HL-60 (cell line): ENCODE measurements around the gene CCDC87.

Experiments
- POLR2AphosphoS5 ChIP-seq: IDR thresholded peaks from 2 replicates; pipeline ENCODE4 v1.6.1; 2012; ENCODE audit warnings: low read depth
- REST ChIP-seq: IDR thresholded peaks from 2 replicates; pipeline ENCODE4 v1.6.1; 2012; ENCODE audit warnings: low read depth; ENCODE audit not compliant: insufficient replicate concordance
- TF ChIP-seq, protein P1 (sequence below): IDR thresholded peaks from one replicate; pipeline ENCODE4 v1.5.1; 2011; ENCODE audit warnings: low read length, control low read depth, inconsistent platforms; ENCODE audit not compliant: insufficient read depth

- TF ChIP-seq, protein P1, sequence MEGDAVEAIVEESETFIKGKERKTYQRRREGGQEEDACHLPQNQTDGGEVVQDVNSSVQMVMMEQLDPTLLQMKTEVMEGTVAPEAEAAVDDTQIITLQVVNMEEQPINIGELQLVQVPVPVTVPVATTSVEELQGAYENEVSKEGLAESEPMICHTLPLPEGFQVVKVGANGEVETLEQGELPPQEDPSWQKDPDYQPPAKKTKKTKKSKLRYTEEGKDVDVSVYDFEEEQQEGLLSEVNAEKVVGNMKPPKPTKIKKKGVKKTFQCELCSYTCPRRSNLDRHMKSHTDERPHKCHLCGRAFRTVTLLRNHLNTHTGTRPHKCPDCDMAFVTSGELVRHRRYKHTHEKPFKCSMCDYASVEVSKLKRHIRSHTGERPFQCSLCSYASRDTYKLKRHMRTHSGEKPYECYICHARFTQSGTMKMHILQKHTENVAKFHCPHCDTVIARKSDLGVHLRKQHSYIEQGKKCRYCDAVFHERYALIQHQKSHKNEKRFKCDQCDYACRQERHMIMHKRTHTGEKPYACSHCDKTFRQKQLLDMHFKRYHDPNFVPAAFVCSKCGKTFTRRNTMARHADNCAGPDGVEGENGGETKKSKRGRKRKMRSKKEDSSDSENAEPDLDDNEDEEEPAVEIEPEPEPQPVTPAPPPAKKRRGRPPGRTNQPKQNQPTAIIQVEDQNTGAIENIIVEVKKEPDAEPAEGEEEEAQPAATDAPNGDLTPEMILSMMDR = no peak
- TF ChIP-seq POLR2AphosphoS5 (no peak), REST (no peak)
Measured at GRCh38 chr11:66626926-66627325, 34.1 kb upstream of the CCDC87 start.
